GM23338 (cell line): Measurements from ENCODE around the gene USP30.

Experiments
- CREB1 ChIP-seq: fragments of 250-450 bp; sonication (Bioruptor Pico); IDR thresholded peaks from 2 replicates; pipeline ENCODE4 v1.5.0; 2020; ENCODE audit warnings: low read depth, mild to moderate bottlenecking, moderate library complexity
- ETS1 ChIP-seq: IDR thresholded peaks from 2 replicates; pipeline ENCODE4 v1.6.1; 2016; ENCODE audit warnings: antibody characterized with exemption
- EZH2 ChIP-seq: fragments of 200-600 bp; sonication (generic); IDR thresholded peaks from one replicate; pipeline ENCODE4 v1.8.0; 2017; ENCODE audit warnings: antibody characterized with exemption, mild to moderate bottlenecking, low read depth; ENCODE audit not compliant: unreplicated experiment
- EZH2phosphoT487 ChIP-seq: fragments of 200-600 bp; sonication (generic); IDR thresholded peaks from one replicate; pipeline ENCODE4 v1.8.1; 2018; ENCODE audit warnings: antibody characterized with exemption; ENCODE audit not compliant: unreplicated experiment
- JUNB ChIP-seq: IDR thresholded peaks from one replicate; pipeline ENCODE4 v1.6.1; 2016; ENCODE audit warnings: antibody characterized with exemption; ENCODE audit not compliant: unreplicated experiment
- NANOG ChIP-seq: IDR thresholded peaks from 2 replicates; pipeline ENCODE4 v1.6.1; 2016; ENCODE audit warnings: antibody characterized with exemption, borderline replicate concordance
- POLR2AphosphoS5 ChIP-seq: IDR thresholded peaks from 2 replicates; pipeline ENCODE4 v1.6.1; 2016; ENCODE audit warnings: antibody characterized with exemption, low read depth
- ZNF114 ChIP-seq: fragments of 250-450 bp; sonication (Bioruptor Pico); IDR thresholded peaks from 2 replicates; pipeline ENCODE4 v1.5.0; 2020; ENCODE audit warnings: mild to moderate bottlenecking, moderate library complexity
- ZNF462 ChIP-seq: fragments of 250-450 bp; sonication (Bioruptor Pico); IDR thresholded peaks from 2 replicates; pipeline ENCODE4 v1.5.0; 2020; ENCODE audit warnings: mild to moderate bottlenecking, moderate library complexity
- TF ChIP-seq, protein P1 (sequence below), 2 experiments: fragments of 200-600 bp in 1 of 2; sonication (generic) in 1 of 2; conservative IDR thresholded peaks; 2 replicates each; pipeline versions ENCODE4 v1.5.1 to v1.6.1; 2016 to 2017; ENCODE audit warnings: antibody characterized with exemption in 2 of 2, low read depth in 2 of 2, mild to moderate bottlenecking in 2 of 2, moderate library complexity in 1 of 2
- TF ChIP-seq, protein P2 (sequence below): IDR thresholded peaks from one replicate; pipeline ENCODE4 v1.6.1; 2018; ENCODE audit warnings: antibody characterized with exemption; ENCODE audit not compliant: unreplicated experiment

DNA sequence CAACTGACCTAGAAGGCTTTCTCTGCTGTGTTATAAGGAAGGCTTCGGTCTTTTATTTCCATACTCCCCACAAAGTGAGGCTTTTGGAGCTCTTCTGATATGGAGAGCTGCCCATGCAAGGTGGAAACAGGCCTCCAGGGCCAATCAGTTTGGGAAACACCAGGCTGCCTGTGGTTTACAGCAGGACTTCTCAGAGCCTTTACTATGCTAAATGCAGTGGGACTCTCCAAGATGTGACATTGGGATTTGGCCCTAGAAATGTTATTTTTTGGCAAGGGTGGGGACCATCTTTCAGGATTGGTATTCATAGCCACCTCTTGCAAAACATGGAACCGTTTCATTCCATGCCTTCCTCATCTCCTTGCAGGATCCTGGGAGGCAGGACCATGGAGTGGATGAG lies 67.7 kb downstream of the USP30 start:
- TF ChIP-seq, protein P1, sequence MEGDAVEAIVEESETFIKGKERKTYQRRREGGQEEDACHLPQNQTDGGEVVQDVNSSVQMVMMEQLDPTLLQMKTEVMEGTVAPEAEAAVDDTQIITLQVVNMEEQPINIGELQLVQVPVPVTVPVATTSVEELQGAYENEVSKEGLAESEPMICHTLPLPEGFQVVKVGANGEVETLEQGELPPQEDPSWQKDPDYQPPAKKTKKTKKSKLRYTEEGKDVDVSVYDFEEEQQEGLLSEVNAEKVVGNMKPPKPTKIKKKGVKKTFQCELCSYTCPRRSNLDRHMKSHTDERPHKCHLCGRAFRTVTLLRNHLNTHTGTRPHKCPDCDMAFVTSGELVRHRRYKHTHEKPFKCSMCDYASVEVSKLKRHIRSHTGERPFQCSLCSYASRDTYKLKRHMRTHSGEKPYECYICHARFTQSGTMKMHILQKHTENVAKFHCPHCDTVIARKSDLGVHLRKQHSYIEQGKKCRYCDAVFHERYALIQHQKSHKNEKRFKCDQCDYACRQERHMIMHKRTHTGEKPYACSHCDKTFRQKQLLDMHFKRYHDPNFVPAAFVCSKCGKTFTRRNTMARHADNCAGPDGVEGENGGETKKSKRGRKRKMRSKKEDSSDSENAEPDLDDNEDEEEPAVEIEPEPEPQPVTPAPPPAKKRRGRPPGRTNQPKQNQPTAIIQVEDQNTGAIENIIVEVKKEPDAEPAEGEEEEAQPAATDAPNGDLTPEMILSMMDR (conservative IDR thresholded peaks at IDR 0.05; ENCODE audit: low read depth in 2 of 2): no peak
- TF ChIP-seq EZH2phosphoT487: no peak
- no peak for TF ChIP-seq POLR2AphosphoS5
- no peak for TF ChIP-seq EZH2
- TF ChIP-seq, protein P2, sequence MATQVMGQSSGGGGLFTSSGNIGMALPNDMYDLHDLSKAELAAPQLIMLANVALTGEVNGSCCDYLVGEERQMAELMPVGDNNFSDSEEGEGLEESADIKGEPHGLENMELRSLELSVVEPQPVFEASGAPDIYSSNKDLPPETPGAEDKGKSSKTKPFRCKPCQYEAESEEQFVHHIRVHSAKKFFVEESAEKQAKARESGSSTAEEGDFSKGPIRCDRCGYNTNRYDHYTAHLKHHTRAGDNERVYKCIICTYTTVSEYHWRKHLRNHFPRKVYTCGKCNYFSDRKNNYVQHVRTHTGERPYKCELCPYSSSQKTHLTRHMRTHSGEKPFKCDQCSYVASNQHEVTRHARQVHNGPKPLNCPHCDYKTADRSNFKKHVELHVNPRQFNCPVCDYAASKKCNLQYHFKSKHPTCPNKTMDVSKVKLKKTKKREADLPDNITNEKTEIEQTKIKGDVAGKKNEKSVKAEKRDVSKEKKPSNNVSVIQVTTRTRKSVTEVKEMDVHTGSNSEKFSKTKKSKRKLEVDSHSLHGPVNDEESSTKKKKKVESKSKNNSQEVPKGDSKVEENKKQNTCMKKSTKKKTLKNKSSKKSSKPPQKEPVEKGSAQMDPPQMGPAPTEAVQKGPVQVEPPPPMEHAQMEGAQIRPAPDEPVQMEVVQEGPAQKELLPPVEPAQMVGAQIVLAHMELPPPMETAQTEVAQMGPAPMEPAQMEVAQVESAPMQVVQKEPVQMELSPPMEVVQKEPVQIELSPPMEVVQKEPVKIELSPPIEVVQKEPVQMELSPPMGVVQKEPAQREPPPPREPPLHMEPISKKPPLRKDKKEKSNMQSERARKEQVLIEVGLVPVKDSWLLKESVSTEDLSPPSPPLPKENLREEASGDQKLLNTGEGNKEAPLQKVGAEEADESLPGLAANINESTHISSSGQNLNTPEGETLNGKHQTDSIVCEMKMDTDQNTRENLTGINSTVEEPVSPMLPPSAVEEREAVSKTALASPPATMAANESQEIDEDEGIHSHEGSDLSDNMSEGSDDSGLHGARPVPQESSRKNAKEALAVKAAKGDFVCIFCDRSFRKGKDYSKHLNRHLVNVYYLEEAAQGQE: no peak
- TF ChIP-seq JUNB: no peak
- no peak for TF ChIP-seq CREB1 (CRISPR knock-in tag)
- no peak for TF ChIP-seq ZNF114 (CRISPR knock-in tag)
- no peak for TF ChIP-seq ETS1
- no peak for TF ChIP-seq ZNF462 (CRISPR knock-in tag)
- no peak for TF ChIP-seq NANOG
